PC-3 (cell line): ENCODE measurements around the gene PPIF.

Experiments
- EZH2 ChIP-seq: fragments of 300-600 bp; sonication (generic); IDR thresholded peaks from one replicate; pipeline ENCODE4 v1.6.1; 2017; ENCODE audit warnings: antibody characterized with exemption, mild to moderate bottlenecking, low read length; ENCODE audit not compliant: unreplicated experiment
- EZH2phosphoT487 ChIP-seq: fragments of 300-600 bp; sonication (generic); IDR thresholded peaks from 2 replicates; pipeline ENCODE4 v1.6.1; 2018; ENCODE audit warnings: mild to moderate bottlenecking, antibody characterized with exemption, low read length, borderline replicate concordance
- TF ChIP-seq, protein P1 (sequence below): fragments of 300-600 bp; sonication (generic); conservative IDR thresholded peaks from 2 replicates; pipeline ENCODE4 v1.5.1; 2017; ENCODE audit warnings: antibody characterized with exemption, low read depth, mild to moderate bottlenecking, low read length

DNA sequence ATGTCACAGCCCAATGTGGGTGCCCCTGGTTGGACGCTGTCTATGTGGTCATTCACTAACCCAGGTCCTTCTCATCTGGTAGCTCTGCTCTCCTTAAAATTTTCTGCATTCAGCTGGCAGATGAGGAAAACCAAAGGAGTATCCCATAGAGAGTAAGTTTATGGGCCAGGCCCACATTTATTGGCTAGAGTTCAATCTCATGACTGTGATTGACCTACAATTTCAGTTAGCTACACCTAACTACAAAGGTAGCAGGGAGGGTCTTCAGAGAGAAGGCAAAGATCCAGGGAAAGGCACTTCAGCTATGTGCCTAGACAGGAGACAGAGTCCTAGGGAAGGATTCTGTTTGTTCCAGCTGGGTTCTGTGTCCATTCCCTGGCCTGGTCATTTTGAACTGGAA lies 23.7 kb upstream of the PPIF start:
- TF ChIP-seq, protein P1, sequence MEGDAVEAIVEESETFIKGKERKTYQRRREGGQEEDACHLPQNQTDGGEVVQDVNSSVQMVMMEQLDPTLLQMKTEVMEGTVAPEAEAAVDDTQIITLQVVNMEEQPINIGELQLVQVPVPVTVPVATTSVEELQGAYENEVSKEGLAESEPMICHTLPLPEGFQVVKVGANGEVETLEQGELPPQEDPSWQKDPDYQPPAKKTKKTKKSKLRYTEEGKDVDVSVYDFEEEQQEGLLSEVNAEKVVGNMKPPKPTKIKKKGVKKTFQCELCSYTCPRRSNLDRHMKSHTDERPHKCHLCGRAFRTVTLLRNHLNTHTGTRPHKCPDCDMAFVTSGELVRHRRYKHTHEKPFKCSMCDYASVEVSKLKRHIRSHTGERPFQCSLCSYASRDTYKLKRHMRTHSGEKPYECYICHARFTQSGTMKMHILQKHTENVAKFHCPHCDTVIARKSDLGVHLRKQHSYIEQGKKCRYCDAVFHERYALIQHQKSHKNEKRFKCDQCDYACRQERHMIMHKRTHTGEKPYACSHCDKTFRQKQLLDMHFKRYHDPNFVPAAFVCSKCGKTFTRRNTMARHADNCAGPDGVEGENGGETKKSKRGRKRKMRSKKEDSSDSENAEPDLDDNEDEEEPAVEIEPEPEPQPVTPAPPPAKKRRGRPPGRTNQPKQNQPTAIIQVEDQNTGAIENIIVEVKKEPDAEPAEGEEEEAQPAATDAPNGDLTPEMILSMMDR = no peak
- TF ChIP-seq EZH2 (no peak), EZH2phosphoT487 (no peak)
